ENCODE results near the gene SERGEF.

DNA sequence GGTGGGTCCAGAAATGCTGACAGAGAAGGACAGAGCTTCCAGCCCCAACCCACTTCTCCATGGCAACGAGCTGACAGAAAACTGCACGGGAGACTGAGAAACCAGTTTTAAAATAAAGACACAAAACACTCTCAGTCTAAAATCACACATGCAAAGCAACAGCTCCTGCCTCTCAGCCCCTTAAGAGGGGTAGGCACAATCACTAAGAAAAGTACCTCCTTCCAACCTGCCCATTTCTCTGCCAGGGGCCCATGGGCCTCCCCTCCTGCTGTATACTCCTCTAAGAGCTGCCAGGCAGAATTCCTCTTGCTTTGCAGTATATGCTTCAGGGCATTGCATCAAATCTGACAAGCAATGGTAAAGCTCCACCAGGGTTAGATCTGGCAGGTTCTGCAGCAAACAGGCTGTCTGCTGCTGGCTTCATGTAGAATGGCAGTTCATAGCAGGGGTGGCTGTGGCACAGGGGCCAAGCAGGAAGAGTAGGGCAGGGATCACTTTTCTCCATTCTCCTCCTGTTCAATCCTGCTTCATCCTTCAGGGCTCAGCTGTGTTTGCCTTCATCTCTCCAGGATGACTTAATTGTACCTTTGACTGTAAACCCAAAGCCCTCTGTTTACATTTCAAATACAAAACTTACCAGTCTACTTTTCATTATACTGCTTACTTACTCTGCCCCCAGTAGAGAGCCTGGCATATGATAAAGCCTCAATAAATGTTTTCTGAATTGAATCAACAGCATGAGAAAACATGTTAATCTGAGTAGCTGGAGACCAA, 200.6 kb downstream of the SERGEF start:
- TF ChIP-seq POLR2AphosphoS5 (IDR thresholded peaks at IDR 0.05; ENCODE audit: low read depth, low read length), result no peak
- TF ChIP-seq POLR2A (IDR thresholded peaks at IDR 0.05; ENCODE audit: low read depth, low read length), result no peak
- no peak for TF ChIP-seq TAF1 (IDR thresholded peaks at IDR 0.05; ENCODE audit: low read depth, low read length)
- TF ChIP-seq PAX5 (IDR thresholded peaks at IDR 0.05; ENCODE audit: insufficient read depth, low read length, severe bottlenecking), result no peak
